Kidney epithelial cell (primary cell): Measurements from ENCODE around the gene ANO7. TPM values are rescaled to one million over a fixed set of nuclear protein-coding genes. Genes with fewer than 3 reads are reported as not detected.

Experiments used
- DNase-seq: peaks from one replicate; pipeline ENCODE4 v3.0.0-alpha.2; 2010; ENCODE audit warnings: low read depth
- H3K27me3 ChIP-seq: 2 replicates; pipeline ENCODE4 v1.6.0; 2011; ENCODE audit warnings: low read length; ENCODE audit not compliant: control insufficient read depth, insufficient read depth
- H3K36me3 ChIP-seq: 2 replicates; pipeline ENCODE4 v1.5.1; 2011; ENCODE audit warnings: low read length; ENCODE audit not compliant: control insufficient read depth, insufficient read depth
- H3K4me3 ChIP-seq: 2 replicates; pipeline ENCODE4 v1.5.1; 2011; ENCODE audit warnings: low read depth, mild to moderate bottlenecking, control low read depth, low read length
- CTCF ChIP-seq: IDR thresholded peaks from 2 replicates; pipeline ENCODE4 v1.5.1; 2011; ENCODE audit warnings: mild to moderate bottlenecking, moderate library complexity, low read length, control low read depth, inconsistent platforms; ENCODE audit not compliant: insufficient read depth, poor library complexity, severe bottlenecking
- total RNA-seq: library from RNA; depleted of rRNA; stranded (reverse); fragments of >200 nt; gene quantifications from 2 replicates; pipeline ENCODE4 v1.2.3, GENCODE V29; 2015

ANO7 gene
- total RNA-seq, result 1.9 and 2.9 TPM in 2 replicates

GRCh38 chr2:241188361-241189092, at the start of gene ANO7:
TSS of gene ANO7 (plus strand) at chr2:241188677. CDS start at chr2:241190064, 1,387 bp downstream.
- DNase-seq, result no peak
- peaks cover 11% of the 10 kb centered on the region for H3K27me3 ChIP-seq
- TF ChIP-seq CTCF, result no peak

GRCh38 chr2:241139531-241140444, 48.7 kb upstream of the ANO7 start:
- no peak for TF ChIP-seq CTCF
- H3K36me3 ChIP-seq, result no peaks in the 10 kb centered on the region
- DNase-seq, result no peak
- H3K27me3 ChIP-seq, result no peaks in the 10 kb centered on the region
- no peak overlapping the region for H3K4me3 ChIP-seq

More at GRCh38 chr2:241188361-241189092, at the start of gene ANO7:
- H3K4me3 ChIP-seq, result no peak within 1 kb of the TSS
- H3K36me3 ChIP-seq, result no peaks in the 10 kb centered on the region

GRCh38 chr2:241140445-241140840, 48.0 kb upstream of the ANO7 start:
- H3K36me3 ChIP-seq, result no peaks in the 10 kb centered on the region
- no peak overlapping the region for H3K4me3 ChIP-seq
- no peaks in the 10 kb centered on the region for H3K27me3 ChIP-seq
- TF ChIP-seq CTCF, result no peak
- DNase-seq, result no peak

- TF ChIP-seq CTCF, result no peak
- Histone ChIP-seq H3K27me3 (no peaks in the 10 kb centered on the region), H3K36me3 (no peaks in the 10 kb centered on the region), H3K4me3 (no peak overlapping the region)
- no peak for DNase-seq
Observed at GRCh38 chr2:241141214-241141770, 47.2 kb upstream of the ANO7 start.

- no peak for TF ChIP-seq CTCF
- no peaks in the 10 kb centered on the region for H3K27me3 ChIP-seq
- H3K36me3 ChIP-seq, result no peaks in the 10 kb centered on the region
- no peak overlapping the region for H3K4me3 ChIP-seq
- no peak for DNase-seq
Observed at GRCh38 chr2:241142063-241142462, 46.4 kb upstream of the ANO7 start.
